ENCODE measurements around the gene VSTM2B. TPM values are rescaled to one million over a fixed set of nuclear protein-coding genes. Genes with fewer than 3 reads are reported as not detected.
"Not testable (repeated sequence)": the region's sequence is repeated elsewhere in the genome, so short reads cannot be mapped to it uniquely, and the experiment has no call there.

VSTM2B gene
- total RNA-seq, 2 experiments from 2014 or later: not detected

DNA sequence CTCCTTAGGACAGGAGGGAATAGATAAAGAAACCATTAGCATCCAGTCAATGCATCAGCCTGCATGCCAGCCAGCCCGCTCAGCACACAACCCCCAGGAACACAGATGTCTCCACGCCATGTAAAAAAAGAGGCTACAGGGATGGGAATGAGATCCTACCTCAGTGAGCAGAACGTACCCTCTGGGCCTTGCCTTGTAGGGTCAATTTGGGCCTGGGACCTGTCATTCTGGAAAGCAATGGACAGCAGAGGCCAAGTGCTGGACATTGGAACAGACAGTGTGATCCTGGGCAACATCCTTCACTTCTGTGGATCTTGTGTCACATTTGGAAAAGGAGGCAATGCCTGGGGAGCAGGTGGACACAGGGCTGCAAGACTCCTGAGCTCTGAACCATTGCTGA lies 26.0 kb downstream of the VSTM2B start:
- DNase-seq: no peak
- Mint-ChIP-seq H3K27me3 (peaks cover 31% of the 10 kb centered on the region), H3K4me1 (no peaks in the 10 kb centered on the region), H3K9me3 (peaks cover 28% of the 10 kb centered on the region), H3K4me3 (no peak overlapping the region), H3K36me3 (no peaks in the 10 kb centered on the region), H3K27ac (no peak overlapping the region)

DNA sequence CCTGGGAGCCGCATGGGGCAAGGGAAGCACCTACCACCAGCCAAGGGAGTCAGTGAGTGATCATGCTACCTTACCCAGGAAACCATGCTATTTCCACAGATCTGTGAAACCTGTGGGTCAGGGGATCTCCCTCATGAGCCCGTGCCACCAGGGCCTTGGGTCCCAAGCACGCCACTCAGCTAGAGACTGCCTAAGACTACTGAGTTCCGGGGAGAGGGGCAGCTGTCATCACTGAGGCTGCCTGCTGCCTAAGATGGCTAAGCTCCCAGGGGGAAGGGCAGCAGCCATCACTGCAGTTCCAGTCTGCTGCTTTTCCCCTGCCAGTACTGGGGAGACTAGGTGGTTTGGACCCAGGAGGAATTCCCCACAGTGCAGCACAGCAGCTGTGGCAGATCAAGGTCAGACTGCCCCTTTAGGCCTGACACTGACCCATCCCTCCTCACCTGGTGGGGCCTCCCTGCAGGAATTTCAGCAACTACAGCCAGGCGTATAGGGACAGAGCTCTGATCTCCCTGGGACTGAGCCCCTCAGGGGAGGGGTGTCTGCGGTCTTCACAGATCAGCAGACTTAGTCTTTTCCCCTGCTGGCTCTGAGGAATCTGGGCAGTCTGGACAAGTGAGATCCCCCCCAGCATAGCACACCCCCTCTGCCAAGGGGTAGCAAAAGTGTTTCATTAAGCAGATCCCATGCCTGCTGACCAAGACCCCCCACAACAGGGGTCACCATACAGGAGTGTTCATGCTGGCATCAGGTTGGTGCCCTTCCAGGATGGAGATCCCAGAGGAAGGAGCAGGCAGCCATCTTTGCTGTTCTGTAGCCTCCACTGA lies 26.9 kb downstream of the VSTM2B start:
- Mint-ChIP-seq H3K9me3 (peaks cover 28% of the 10 kb centered on the region), H3K36me3 (no peaks in the 10 kb centered on the region), H3K4me3 (no peak overlapping the region), H3K27ac (no peak overlapping the region), H3K27me3 (peaks cover 29% of the 10 kb centered on the region), H3K4me1 (no peaks in the 10 kb centered on the region)
- no peak for DNase-seq

- no peaks in the 10 kb centered on the region for H3K36me3 Mint-ChIP-seq
- no peak overlapping the region for H3K27ac Mint-ChIP-seq
- peaks cover 36% of the 10 kb centered on the region for H3K9me3 Mint-ChIP-seq
- peaks cover 27% of the 10 kb centered on the region for H3K27me3 Mint-ChIP-seq
- H3K4me1 Mint-ChIP-seq: no peaks in the 10 kb centered on the region
- no peak overlapping the region for H3K4me3 Mint-ChIP-seq
- DNase-seq: no peak
Observed at GRCh38 chr19:29554149-29554548, 28.4 kb downstream of the VSTM2B start.

DNA sequence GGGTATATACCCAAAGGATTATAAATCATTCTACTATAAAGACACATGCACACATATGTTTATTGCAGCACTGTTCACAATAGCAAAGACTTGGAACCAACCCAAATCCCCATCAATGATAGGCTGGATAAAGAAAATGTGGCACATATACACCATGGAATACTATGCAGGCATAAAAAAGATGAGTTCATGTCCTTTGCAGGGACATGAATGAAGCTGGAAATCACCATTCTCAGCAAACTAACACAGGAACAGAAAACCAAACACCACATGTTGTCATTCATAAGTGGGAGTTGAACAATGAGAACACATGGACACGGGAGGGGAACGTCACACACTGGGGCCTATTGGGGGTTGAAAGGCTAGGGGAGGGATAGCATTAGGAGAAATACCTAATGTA lies 33.3 kb downstream of the VSTM2B start:
- not testable (repeated sequence) for H3K4me1 Mint-ChIP-seq, H3K36me3 Mint-ChIP-seq, H3K27ac Mint-ChIP-seq, DNase-seq, H3K4me3 Mint-ChIP-seq
- H3K27me3 Mint-ChIP-seq: peaks cover 37% of the 10 kb centered on the region
- peaks cover 33% of the 10 kb centered on the region for H3K9me3 Mint-ChIP-seq

GRCh38 chr19:29559743-29560142 lies 33.9 kb downstream of the VSTM2B start:
- no peak overlapping the region for H3K4me3 Mint-ChIP-seq
- peaks cover 4% of the 10 kb centered on the region for H3K4me1 Mint-ChIP-seq
- H3K27me3 Mint-ChIP-seq: peaks cover 37% of the 10 kb centered on the region
- no peaks in the 10 kb centered on the region for H3K36me3 Mint-ChIP-seq
- H3K27ac Mint-ChIP-seq: no peak overlapping the region
- no peak for DNase-seq
- peaks cover 28% of the 10 kb centered on the region for H3K9me3 Mint-ChIP-seq

DNA sequence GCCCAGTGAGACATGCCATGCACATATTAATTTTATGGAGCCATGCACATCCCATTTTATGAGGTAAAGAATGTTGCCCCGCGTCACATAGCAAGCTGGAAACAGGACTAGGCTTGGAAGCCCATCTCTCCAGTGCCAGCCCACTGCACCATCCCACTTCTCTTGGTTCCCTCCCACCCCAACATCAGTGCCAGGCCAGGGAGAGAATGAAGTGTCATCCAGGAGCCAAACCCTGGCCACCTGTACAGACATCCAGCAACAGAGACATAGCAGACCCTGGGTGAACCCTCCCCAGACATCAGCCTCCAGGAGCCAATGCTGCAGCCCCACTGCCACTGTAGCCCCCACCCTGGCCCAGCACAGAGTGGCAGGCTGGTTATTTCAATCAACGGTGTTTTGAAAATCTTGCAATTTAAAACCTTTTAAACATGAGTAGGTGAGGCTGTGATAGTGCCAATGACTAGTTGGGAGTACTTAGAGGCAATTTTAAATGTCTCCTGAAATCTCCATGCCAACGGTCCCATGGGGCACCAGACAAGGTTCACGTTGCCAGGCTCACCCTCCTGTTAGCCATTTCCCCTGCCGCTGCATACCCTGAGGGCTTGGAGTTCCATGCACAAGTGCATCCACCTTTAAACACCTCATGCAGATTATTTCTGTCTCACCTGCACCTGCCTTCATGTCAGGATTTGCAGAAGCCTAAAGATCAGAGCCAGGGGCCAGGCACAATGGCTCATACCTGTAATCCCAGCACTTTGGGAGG lies 34.7 kb downstream of the VSTM2B start:
- no peak for DNase-seq
- Mint-ChIP-seq H3K27me3 (peaks cover 36% of the 10 kb centered on the region), H3K36me3 (no peaks in the 10 kb centered on the region), H3K27ac (no peak overlapping the region), H3K9me3 (peaks cover 22% of the 10 kb centered on the region), H3K4me3 (no peak overlapping the region), H3K4me1 (peaks cover 6% of the 10 kb centered on the region)

DNA sequence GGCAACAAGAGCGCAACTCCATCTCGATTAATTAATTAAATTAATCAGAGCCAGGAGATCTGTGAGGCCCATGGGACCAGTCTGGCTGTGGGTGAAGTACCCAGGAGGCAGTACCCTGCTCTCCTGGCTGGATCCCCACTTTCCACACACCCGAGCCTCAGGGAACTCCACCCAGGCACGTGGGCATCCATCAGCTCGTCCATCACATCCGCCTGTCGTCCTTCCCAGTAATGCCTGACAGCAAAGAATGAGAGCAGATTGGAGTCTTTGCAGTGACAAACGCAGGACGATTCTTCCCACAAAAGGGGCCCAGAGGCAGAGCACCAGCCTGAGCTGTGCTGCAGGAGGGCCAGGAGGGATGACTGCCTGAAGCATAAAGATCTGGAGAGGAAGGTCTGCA lies 35.8 kb downstream of the VSTM2B start:
- DNase-seq: no peak
- no peak overlapping the region for H3K4me3 Mint-ChIP-seq
- peaks cover 15% of the 10 kb centered on the region for H3K9me3 Mint-ChIP-seq
- H3K4me1 Mint-ChIP-seq: peaks cover 6% of the 10 kb centered on the region
- peaks cover 33% of the 10 kb centered on the region for H3K27me3 Mint-ChIP-seq
- no peak overlapping the region for H3K27ac Mint-ChIP-seq
- H3K36me3 Mint-ChIP-seq: no peaks in the 10 kb centered on the region

GRCh38 chr19:29562299-29563297 lies 36.8 kb downstream of the VSTM2B start:
- Mint-ChIP-seq H3K27me3 (peaks cover 38% of the 10 kb centered on the region), H3K27ac (no peak overlapping the region), H3K4me1 (peaks cover 6% of the 10 kb centered on the region), H3K4me3 (no peak overlapping the region), H3K9me3 (peaks cover 15% of the 10 kb centered on the region), H3K36me3 (no peaks in the 10 kb centered on the region)
- no peak for DNase-seq

DNA sequence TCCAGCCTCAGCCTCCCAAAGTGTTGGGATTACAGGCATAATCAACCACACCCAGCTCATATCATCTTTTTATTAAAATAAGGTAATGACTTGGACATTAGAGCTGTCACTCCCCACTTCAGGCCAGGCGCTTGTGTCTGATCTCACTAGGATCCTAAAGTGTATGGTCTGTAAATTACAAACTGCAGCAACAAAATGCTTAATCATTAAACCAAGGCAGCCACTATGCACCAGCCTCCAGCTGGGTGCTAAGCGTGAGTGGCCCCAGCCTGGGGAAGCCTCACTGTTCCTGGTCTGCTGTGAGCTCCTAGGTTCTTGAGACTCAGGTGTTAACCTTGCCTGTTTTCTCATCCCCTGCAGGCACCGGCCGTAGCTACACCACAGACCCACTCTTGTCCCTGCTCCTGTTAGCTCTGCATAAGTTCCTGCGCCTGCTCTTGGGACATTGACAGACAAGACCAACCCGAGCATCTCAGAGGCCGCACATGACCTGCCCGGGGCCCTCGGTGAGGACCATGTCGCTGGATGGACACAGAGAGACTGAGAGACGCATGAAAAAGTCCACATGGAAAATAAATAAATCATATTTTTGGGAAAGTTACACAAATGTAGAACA lies 37.8 kb downstream of the VSTM2B start:
- DNase-seq: no peak
- H3K36me3 Mint-ChIP-seq: no peaks in the 10 kb centered on the region
- no peak overlapping the region for H3K4me3 Mint-ChIP-seq
- H3K27me3 Mint-ChIP-seq: peaks cover 39% of the 10 kb centered on the region
- H3K9me3 Mint-ChIP-seq: peaks cover 9% of the 10 kb centered on the region
- H3K4me1 Mint-ChIP-seq: peaks cover 6% of the 10 kb centered on the region
- H3K27ac Mint-ChIP-seq: no peak overlapping the region

- Mint-ChIP-seq H3K27me3 (peaks cover 39% of the 10 kb centered on the region), H3K4me1 (peaks cover 6% of the 10 kb centered on the region), H3K9me3 (peaks cover 4% of the 10 kb centered on the region), H3K36me3 (no peaks in the 10 kb centered on the region), H3K4me3 (no peak overlapping the region), H3K27ac (no peak overlapping the region)
- DNase-seq: no peak
Observed at GRCh38 chr19:29564574-29565005, 38.8 kb downstream of the VSTM2B start.

- Mint-ChIP-seq H3K9me3 (no peaks in the 10 kb centered on the region), H3K36me3 (no peaks in the 10 kb centered on the region), H3K4me3 (no peak overlapping the region), H3K27me3 (peaks cover 41% of the 10 kb centered on the region), H3K4me1 (peaks cover 6% of the 10 kb centered on the region), H3K27ac (no peak overlapping the region)
- DNase-seq: no peak
Observed at GRCh38 chr19:29565171-29565570, 39.4 kb downstream of the VSTM2B start.

GRCh38 chr19:29566496-29567054 lies 40.8 kb downstream of the VSTM2B start:
- no peak for DNase-seq
- H3K4me1 Mint-ChIP-seq: peaks cover 6% of the 10 kb centered on the region
- no peak overlapping the region for H3K27ac Mint-ChIP-seq
- no peaks in the 10 kb centered on the region for H3K9me3 Mint-ChIP-seq
- no peak overlapping the region for H3K4me3 Mint-ChIP-seq
- no peaks in the 10 kb centered on the region for H3K36me3 Mint-ChIP-seq
- H3K27me3 Mint-ChIP-seq: peaks cover 52% of the 10 kb centered on the region

GRCh38 chr19:29567366-29567915 lies 41.6 kb downstream of the VSTM2B start:
- DNase-seq: no peak
- Mint-ChIP-seq H3K9me3 (no peaks in the 10 kb centered on the region), H3K27me3 (peaks cover 61% of the 10 kb centered on the region), H3K36me3 (no peaks in the 10 kb centered on the region), H3K27ac (no peak overlapping the region), H3K4me3 (no peak overlapping the region), H3K4me1 (peaks cover 6% of the 10 kb centered on the region)
